ENCODE results near the gene GPR176.

The GPR176 gene

GRCh38 chr15:39890621-39891020, 29.4 kb downstream of the GPR176 start:
- DNase-seq (ENCODE audit: low read depth), result no peak

GRCh38 chr15:39889601-39890000, 30.5 kb downstream of the GPR176 start:
- DNase-seq (ENCODE audit: low read depth), result no peak

GRCh38 chr15:39888809-39889208, 31.3 kb downstream of the GPR176 start:
- DNase-seq (ENCODE audit: low read depth), result no peak

- no peak for DNase-seq (ENCODE audit: low read depth)
Observed at GRCh38 chr15:39888243-39888642, 31.8 kb downstream of the GPR176 start.

GRCh38 chr15:39887832-39888231, 32.2 kb downstream of the GPR176 start:
- no peak for DNase-seq (ENCODE audit: low read depth)

- no peak for DNase-seq (ENCODE audit: low read depth)
Observed at GRCh38 chr15:39887211-39887610, 32.9 kb downstream of the GPR176 start.

- DNase-seq (ENCODE audit: low read depth), result no peak
Observed at GRCh38 chr15:39886418-39886817, 33.6 kb downstream of the GPR176 start.

GRCh38 chr15:39885099-39885777, 34.8 kb downstream of the GPR176 start:
- DNase-seq (ENCODE audit: low read depth), result no peak

- DNase-seq (ENCODE audit: low read depth), result no peak
Observed at GRCh38 chr15:39884351-39884750, 35.7 kb downstream of the GPR176 start.

GRCh38 chr15:39882602-39883001, 37.5 kb downstream of the GPR176 start:
- DNase-seq (ENCODE audit: low read depth), result no peak

GRCh38 chr15:39881790-39882189, 38.3 kb downstream of the GPR176 start:
- no peak for DNase-seq (ENCODE audit: low read depth)

GRCh38 chr15:39880718-39881387, 39.2 kb downstream of the GPR176 start:
- DNase-seq (ENCODE audit: low read depth), result no peak

GRCh38 chr15:39878406-39878785, 41.7 kb downstream of the GPR176 start:
- peak; percentile 38 for DNase-seq (ENCODE audit: low read depth)

GRCh38 chr15:39874890-39875549, 45.0 kb downstream of the GPR176 start:
- DNase-seq (ENCODE audit: low read depth), result no peak

- DNase-seq (ENCODE audit: low read depth), result no peak
Observed at GRCh38 chr15:39873978-39874377, 46.1 kb downstream of the GPR176 start.

- DNase-seq (ENCODE audit: low read depth), result no peak
Observed at GRCh38 chr15:39870537-39870936, 49.5 kb downstream of the GPR176 start.

GRCh38 chr15:39869858-39870515, 50.1 kb downstream of the GPR176 start:
- no peak for DNase-seq (ENCODE audit: low read depth)

- DNase-seq (ENCODE audit: low read depth), result no peak
Observed at GRCh38 chr15:39869254-39869653, 50.8 kb downstream of the GPR176 start.

GRCh38 chr15:39868396-39868795, 51.7 kb downstream of the GPR176 start:
- no peak for DNase-seq (ENCODE audit: low read depth)

- DNase-seq (ENCODE audit: low read depth), result no peak
Observed at GRCh38 chr15:39864116-39864515, 56.0 kb downstream of the GPR176 start.

- DNase-seq (ENCODE audit: low read depth), result no peak
Observed at GRCh38 chr15:39860871-39861270, 59.2 kb downstream of the GPR176 start.

- DNase-seq (ENCODE audit: low read depth), result no peak
Observed at GRCh38 chr15:39860200-39860599, 59.9 kb downstream of the GPR176 start.

GRCh38 chr15:39859636-39860035, 60.4 kb downstream of the GPR176 start:
- no peak for DNase-seq (ENCODE audit: low read depth)

Data from HS-27A (cell line).